Measurements from ENCODE around the gene TULP4. TPM values are rescaled to one million over a fixed set of nuclear protein-coding genes. Genes with fewer than 3 reads are reported as not detected.

TULP4 gene
- total and polyA plus RNA-seq, 8 donors: 18.6 to 86.8 (median 21.7) TPM

GRCh38 chr6:158376631-158377081, 64.4 kb downstream of the TULP4 start:
- Histone ChIP-seq H3K4me1 (peaks cover 0 to 9% of the 10 kb centered on the region in 2 donors), H3K27me3 (no peaks in the 10 kb centered on the region), H3K27ac (no peak overlapping the region), H3K9me3 (no peaks in the 10 kb centered on the region), H3K36me3 (no peaks in the 10 kb centered on the region), H3K4me3 (no peak overlapping the region)
- intact Hi-C loops (cut with DNase I): no loop called here
- no peak for TF ChIP-seq CTCF (IDR thresholded peaks at IDR 0.05)
- DNase-seq (no peak), ATAC-seq (no peak)

- Histone ChIP-seq H3K4me3 (no peak overlapping the region), H3K27ac (no peak overlapping the region), H3K36me3 (no peaks in the 10 kb centered on the region), H3K9me3 (no peaks in the 10 kb centered on the region), H3K27me3 (no peaks in the 10 kb centered on the region), H3K4me1 (peaks cover 0 to 6% of the 10 kb centered on the region in 2 donors)
- TF ChIP-seq CTCF (IDR thresholded peaks at IDR 0.05): no peak
- intact Hi-C loops (cut with DNase I): no loop called here
- DNase-seq (peak in 1 of 4 donors; percentile 59), ATAC-seq (peak; percentile 45)
Measured at GRCh38 chr6:158377860-158378259, 65.6 kb downstream of the TULP4 start.

GRCh38 chr6:158379336-158379735, 67.1 kb downstream of the TULP4 start:
- intact Hi-C loops (cut with DNase I): no loop called here

GRCh38 chr6:158381214-158381613, 68.9 kb downstream of the TULP4 start:
- Histone ChIP-seq H3K9me3 (no peaks in the 10 kb centered on the region), H3K27me3 (no peaks in the 10 kb centered on the region), H3K4me3 (no peak overlapping the region), H3K27ac (no peak overlapping the region), H3K4me1 (no peaks in the 10 kb centered on the region), H3K36me3 (no peaks in the 10 kb centered on the region)
- DNase-seq: no peak
- no peak for ATAC-seq
- intact Hi-C loops (cut with DNase I): no loop called here
- no peak for TF ChIP-seq CTCF (IDR thresholded peaks at IDR 0.05)

More at GRCh38 chr6:158379336-158379735, 67.1 kb downstream of the TULP4 start:
- H3K4me3 ChIP-seq: no peak overlapping the region
- no peaks in the 10 kb centered on the region for H3K36me3 ChIP-seq
- H3K9me3 ChIP-seq: no peaks in the 10 kb centered on the region
- no peak for ATAC-seq
- DNase-seq: no peak
- H3K27ac ChIP-seq: no peak overlapping the region
- no peaks in the 10 kb centered on the region for H3K4me1 ChIP-seq
- no peaks in the 10 kb centered on the region for H3K27me3 ChIP-seq
- TF ChIP-seq CTCF (IDR thresholded peaks at IDR 0.05): no peak

GRCh38 chr6:158382491-158382890, 70.2 kb downstream of the TULP4 start:
- intact Hi-C loops (cut with DNase I): no loop called here
- no peak for TF ChIP-seq CTCF (IDR thresholded peaks at IDR 0.05)

More at GRCh38 chr6:158382491-158382890, 70.2 kb downstream of the TULP4 start:
- Histone ChIP-seq H3K4me1 (no peaks in the 10 kb centered on the region), H3K9me3 (no peaks in the 10 kb centered on the region), H3K27ac (no peak overlapping the region), H3K4me3 (no peak overlapping the region), H3K36me3 (no peaks in the 10 kb centered on the region), H3K27me3 (no peaks in the 10 kb centered on the region)
- ATAC-seq (no peak), DNase-seq (no peak)
